Mammary microvascular endothelial cell (primary cell): ENCODE data around the gene MAPK8IP3. TPM values are rescaled to one million over a fixed set of nuclear protein-coding genes. Genes with fewer than 3 reads are reported as not detected.

Experiments used
- total RNA-seq: library from RNA; depleted of rRNA; stranded (reverse); fragments of >200 nt; gene quantifications from 2 replicates; pipeline ENCODE4 v1.2.3, GENCODE V29; 2015

Gene MAPK8IP3
- 18.6 and 20.5 TPM in 2 replicates for total RNA-seq

GRCh38 chr16:1705688-1706385, at the start of gene MAPK8IP3:
TSS of gene MAPK8IP3 (plus strand) at chr16:1706195. CDS start at chr16:1706340, 145 bp downstream.

GRCh38 chr16:1677942-1678499, 28.0 kb upstream of the MAPK8IP3 start, which contains the start of gene JPT2:
TSS of gene JPT2 (plus strand) at chr16:1678279. CDS start at chr16:1678313, 34 bp downstream.

GRCh38 chr16:1771188-1771863, 65.3 kb downstream of the MAPK8IP3 start, which contains the start of gene NME3:
TSS of gene NME3 (minus strand) at chr16:1771543. CDS start at chr16:1771534, 9 bp downstream.

GRCh38 chr16:1772362-1772907, 66.4 kb downstream of the MAPK8IP3 start, which contains the start of gene EME2:
TSS of gene EME2 (plus strand) at chr16:1772810. CDS start at chr16:1773228, 418 bp downstream.

GRCh38 chr16:1772908-1773702, 67.1 kb downstream of the MAPK8IP3 start, which contains the start of gene MRPS34:
TSS of gene MRPS34 (minus strand) at chr16:1773134. CDS start at chr16:1773119, 15 bp downstream.

GRCh38 chr16:1782408-1783264, 76.6 kb downstream of the MAPK8IP3 start, which contains the start of the genes NUBP2 and SPSB3:
TSS of gene NUBP2 (plus strand) at chr16:1782960. CDS start at chr16:1783021, 61 bp downstream.
TSS of gene SPSB3 (minus strand) at chr16:1782571. CDS start at chr16:1781483, 1,088 bp downstream.

GRCh38 chr16:1793578-1794220, 87.7 kb downstream of the MAPK8IP3 start, which contains the start of gene IGFALS:
TSS of gene IGFALS (minus strand) at chr16:1793705. CDS start at chr16:1793652, 53 bp downstream.

Other genes with a start within 250 kb of the MAPK8IP3 start
- 39.7 and 45.1 TPM in 2 replicates for gene CLCN7, start 231.2 kb upstream of the MAPK8IP3 start, total RNA-seq
- 0.20 TPM in 1 of 2 replicates, not detected in the other for gene PTX4, start 217.3 kb upstream of the MAPK8IP3 start, total RNA-seq
- gene TELO2, start 212.8 kb upstream of the MAPK8IP3 start, total RNA-seq: 23.8 and 27.4 TPM in 2 replicates
- gene TMEM204, start 172.5 kb upstream of the MAPK8IP3 start, total RNA-seq: 53.5 and 61.6 TPM in 2 replicates
- 12.8 and 13.0 TPM in 2 replicates for gene IFT140, start 94.1 kb upstream of the MAPK8IP3 start, total RNA-seq
- gene CRAMP1, start 93.8 kb upstream of the MAPK8IP3 start, total RNA-seq: 7.7 and 10.7 TPM in 2 replicates
- 82.3 and 108 TPM in 2 replicates for gene JPT2, start 27.9 kb upstream of the MAPK8IP3 start, total RNA-seq
- gene NME3, start 65.3 kb downstream of the MAPK8IP3 start, total RNA-seq: 61.8 and 63.7 TPM in 2 replicates
- 2.8 and 4.3 TPM in 2 replicates for gene EME2, start 66.6 kb downstream of the MAPK8IP3 start, total RNA-seq
- 150 and 160 TPM in 2 replicates for gene MRPS34, start 66.9 kb downstream of the MAPK8IP3 start, total RNA-seq
- gene SPSB3, start 76.4 kb downstream of the MAPK8IP3 start, total RNA-seq: 36.9 and 43.6 TPM in 2 replicates
- gene NUBP2, start 76.8 kb downstream of the MAPK8IP3 start, total RNA-seq: 118 and 164 TPM in 2 replicates
- not detected in 2 replicates for gene IGFALS, start 87.5 kb downstream of the MAPK8IP3 start, total RNA-seq
- 106 and 119 TPM in 2 replicates for gene HAGH, start 120.6 kb downstream of the MAPK8IP3 start, total RNA-seq
- gene FAHD1, start 121.0 kb downstream of the MAPK8IP3 start, total RNA-seq: 70.9 and 86.8 TPM in 2 replicates
- not detected in 2 replicates for gene MEIOB, start 166.0 kb downstream of the MAPK8IP3 start, total RNA-seq
- not detected in 2 replicates for gene HS3ST6, start 212.2 kb downstream of the MAPK8IP3 start, total RNA-seq
- gene MSRB1, start 237.0 kb downstream of the MAPK8IP3 start, total RNA-seq: 10.1 and 13.7 TPM in 2 replicates
- gene RPL3L, start 248.5 kb downstream of the MAPK8IP3 start, total RNA-seq: not detected in 2 replicates